Hematopoietic multipotent progenitor cell treated with erythropoietin and hydrocortisone succinate and interleukin-3 and kit ligand, for 17 days (in vitro differentiated cells): ENCODE data around the gene ZNF814.
"Not testable (repeated sequence)": the region's sequence is repeated elsewhere in the genome, so short reads cannot be mapped to it uniquely, and the experiment has no call there.

Experiments
- DNase-seq: peaks from one replicate; pipeline ENCODE4 v3.0.0-alpha.2; 2015; ENCODE audit warnings: low spot score

ZNF814 gene

GRCh38 chr19:57862351-57862750, 26.5 kb downstream of the ZNF814 start:
- DNase-seq, result not testable (repeated sequence)

GRCh38 chr19:57854117-57854516, 34.7 kb downstream of the ZNF814 start:
- DNase-seq, result not testable (repeated sequence)

GRCh38 chr19:57851812-57852603, 36.8 kb downstream of the ZNF814 start:
- not testable (repeated sequence) for DNase-seq

GRCh38 chr19:57850553-57851017, 38.3 kb downstream of the ZNF814 start:
- peak; percentile 8 for DNase-seq

- DNase-seq, result peak; percentile 78
Observed at GRCh38 chr19:57849666-57850473, 39.0 kb downstream of the ZNF814 start, which contains the start of gene ZNF587. TSS of gene ZNF587 (plus strand) at chr19:57849859. CDS start at chr19:57850039, 180 bp downstream.

GRCh38 chr19:57849162-57849665, 39.6 kb downstream of the ZNF814 start:
- not testable (repeated sequence) for DNase-seq

- DNase-seq, result not testable (repeated sequence)
Observed at GRCh38 chr19:57847164-57847563, 41.7 kb downstream of the ZNF814 start.

- no peak for DNase-seq
Observed at GRCh38 chr19:57841122-57841763, 47.6 kb downstream of the ZNF814 start.

GRCh38 chr19:57838622-57839191, 50.1 kb downstream of the ZNF814 start:
- DNase-seq, result not testable (repeated sequence)

- DNase-seq, result not testable (repeated sequence)
Observed at GRCh38 chr19:57836991-57837390, 51.8 kb downstream of the ZNF814 start.

GRCh38 chr19:57830071-57830602, 58.7 kb downstream of the ZNF814 start, which contains the start of gene ZNF587B:
TSS of gene ZNF587B (plus strand) at chr19:57830299. CDS start at chr19:57830529, 230 bp downstream.
- peak; percentile 65 for DNase-seq

GRCh38 chr19:57829316-57829715, 59.5 kb downstream of the ZNF814 start:
- no peak for DNase-seq

- DNase-seq, result no peak
Observed at GRCh38 chr19:57825511-57825910, 63.3 kb downstream of the ZNF814 start.

- DNase-seq, result not testable (repeated sequence)
Observed at GRCh38 chr19:57823608-57824007, 65.2 kb downstream of the ZNF814 start.

- not testable (repeated sequence) for DNase-seq
Observed at GRCh38 chr19:57823155-57823554, 65.7 kb downstream of the ZNF814 start.

- DNase-seq, result not testable (repeated sequence)
Observed at GRCh38 chr19:57821501-57821900, 67.3 kb downstream of the ZNF814 start.

- DNase-seq, result not testable (repeated sequence)
Observed at GRCh38 chr19:57821095-57821494, 67.7 kb downstream of the ZNF814 start.

GRCh38 chr19:57820599-57820998, 68.2 kb downstream of the ZNF814 start:
- DNase-seq, result no peak

- peak; percentile 75 for DNase-seq
Observed at GRCh38 chr19:57819475-57820148, 69.2 kb downstream of the ZNF814 start.

- DNase-seq, result no peak
Observed at GRCh38 chr19:57818378-57818777, 70.5 kb downstream of the ZNF814 start.

- no peak for DNase-seq
Observed at GRCh38 chr19:57817976-57818375, 70.9 kb downstream of the ZNF814 start.
